K562 (cell line): ENCODE data around the gene SUPT7L. TPM values are rescaled to one million over a fixed set of nuclear protein-coding genes. Genes with fewer than 3 reads are reported as not detected.

Experiments
- ATF1 ChIP-seq, 2 experiments: fragments of 450-650 bp in 1 of 2; IDR thresholded peaks; 2 replicates each; pipeline ENCODE4 v1.6.1; 2016; ENCODE audit warnings: missing compliant biosample characterization in 1 of 2, missing genetic modification characterization in 1 of 2
- BHLHE40 ChIP-seq: IDR thresholded peaks from 2 replicates; pipeline ENCODE4 v1.6.1; 2011; ENCODE audit warnings: low read length, improper control_type of control experiment
- CEBPG ChIP-seq, 3 experiments: fragments of 200-800 bp in 1 of 3; sonication (Bioruptor generic) in 1 of 3; sonication (generic) in 1 of 3; formaldehyde crosslinking in 1 of 3; IDR thresholded peaks in 2 of 3; conservative IDR thresholded peaks in 1 of 3; 2 replicates each; pipeline versions ENCODE4 v1.6.1 to v1.8.0; 2016 to 2022; ENCODE audit warnings: missing compliant biosample characterization in 2 of 3, missing genetic modification characterization in 2 of 3, mild to moderate bottlenecking in 1 of 3, missing genetic modification reagents in 1 of 3
- CXXC5 ChIP-seq: fragments of 250-450 bp; sonication (Bioruptor Pico); IDR thresholded peaks from 2 replicates; pipeline ENCODE4 v1.8.0; 2022; ENCODE audit warnings: inconsistent platforms, mild to moderate bottlenecking, moderate library complexity
- FOXM1 ChIP-seq, 2 experiments: fragments of 450-650 bp in 1 of 2; sonication (generic) in 1 of 2; formaldehyde crosslinking in 1 of 2; IDR thresholded peaks; 2 replicates each; pipeline versions ENCODE4 v1.6.1 to v1.9.0; 2017 to 2022; ENCODE audit warnings: low read depth in 2 of 2, mild to moderate bottlenecking in 2 of 2, missing genetic modification reagents in 1 of 2, moderate library complexity in 1 of 2
- LCOR ChIP-seq: sonication (generic); formaldehyde crosslinking; IDR thresholded peaks from 2 replicates; pipeline ENCODE4 v1.8.0; 2022; ENCODE audit warnings: mild to moderate bottlenecking, missing genetic modification reagents
- NCOR1 ChIP-seq: fragments of 450-650 bp; IDR thresholded peaks from 2 replicates; pipeline ENCODE4 v1.6.1; 2016; ENCODE audit warnings: mild to moderate bottlenecking, moderate library complexity
- NONO ChIP-seq, 2 experiments: fragments of 200-400 bp in 1 of 2; fragments of 450-650 bp in 1 of 2; formaldehyde crosslinking in 1 of 2; IDR thresholded peaks; 2 replicates each; pipeline ENCODE4 v1.6.1; 2017; ENCODE audit warnings: low read depth in 2 of 2, mild to moderate bottlenecking in 2 of 2, moderate library complexity in 2 of 2, low read length in 1 of 2
- NUFIP1 ChIP-seq: fragments of 450-650 bp; IDR thresholded peaks from 2 replicates; pipeline ENCODE4 v1.6.1; 2018; ENCODE audit not compliant: partially characterized antibody
- PHF21A ChIP-seq: fragments of 450-650 bp; IDR thresholded peaks from 2 replicates; pipeline ENCODE4 v1.6.1; 2017; ENCODE audit warnings: low read depth, borderline replicate concordance
- TAF1 ChIP-seq: IDR thresholded peaks from 2 replicates; pipeline ENCODE4 v1.6.1; 2011; ENCODE audit warnings: mild to moderate bottlenecking, low read length, moderate library complexity; ENCODE audit not compliant: insufficient read depth, control insufficient read depth, severe bottlenecking; ENCODE audit errors: extremely low read depth
- TEAD1 ChIP-seq, 2 experiments: fragments of 450-650 bp in 1 of 2; sonication (generic) in 1 of 2; formaldehyde crosslinking; IDR thresholded peaks; 2 replicates each; pipeline versions ENCODE4 v1.4.0 to v1.8.0; 2020 to 2022; ENCODE audit warnings: mild to moderate bottlenecking in 2 of 2, missing genetic modification reagents in 1 of 2
- TRIM24 ChIP-seq, 2 experiments: fragments of 450-650 bp; IDR thresholded peaks; 2 replicates each; pipeline ENCODE4 v1.6.1; 2016
- ZKSCAN1 ChIP-seq: fragments of 150-350 bp; IDR thresholded peaks from 2 replicates; pipeline ENCODE4 v1.6.1; 2016; ENCODE audit warnings: low read depth, low read length
- ZNF347 ChIP-seq: fragments of 450-650 bp; formaldehyde crosslinking; IDR thresholded peaks from 2 replicates; pipeline ENCODE4 v1.4.0; 2020; ENCODE audit warnings: low read depth, mild to moderate bottlenecking, moderate library complexity
- ZNF592 ChIP-seq: fragments of 450-650 bp; IDR thresholded peaks from 2 replicates; pipeline ENCODE4 v1.6.1; 2017; ENCODE audit warnings: antibody characterized with exemption, mild to moderate bottlenecking
- ZSCAN29 ChIP-seq: fragments of 450-650 bp; IDR thresholded peaks from 2 replicates; pipeline ENCODE4 v1.6.1; 2017
- polyA plus RNA-seq, 8 experiments: library from polyadenylated mRNA; depleted of rRNA in 4 of 8; stranded (reverse) in 5 of 8; unstranded in 3 of 8; fragments of >200 nt; fragmentation: Nextera tagmentation in 2 of 8; fragmentation: Illumina TruSeq in 1 of 8; extraction: Ambion mirVana in 2 of 8; extraction: Trizol in 1 of 8; gene quantifications; 2 replicates each; pipeline versions ENCODE4 v1.2.1 to v1.2.3, GENCODE V29; 2011 to 2014; ENCODE audit warnings: inconsistent platforms in 1 of 8, missing spikeins in 1 of 8
- total RNA-seq, 7 experiments: library from RNA; depleted of rRNA in 6 of 7; stranded (reverse); fragments of >200 nt in 6 of 7; fragmentation: Illumina TruSeq in 2 of 7; extraction: Trizol in 2 of 7; gene quantifications; 2 replicates each; pipeline versions ENCODE4 v1.2.1 to v1.2.3, GENCODE V29; 2011 to 2021; ENCODE audit warnings: low replicate concordance in 1 of 7
- TF ChIP-seq, protein P1 (sequence below): fragments of 450-650 bp; conservative IDR thresholded peaks from 2 replicates; pipeline ENCODE4 v1.6.1; 2016; ENCODE audit warnings: missing genetic modification characterization, low read depth, mild to moderate bottlenecking, control low read depth, missing compliant biosample characterization
- TF ChIP-seq, protein P2 (sequence below): fragments of 250-450 bp; sonication (Bioruptor Pico); IDR thresholded peaks from 2 replicates; pipeline ENCODE4 v1.8.0; 2021; ENCODE audit warnings: mild to moderate bottlenecking, moderate library complexity

Gene SUPT7L
- total and polyA plus RNA-seq, 9 of the 15 experiments (the other 6 are each of a cell fraction or from before 2014, with no cell fraction given) = 22.0 to 72.8 (median 40.2) TPM

DNA sequence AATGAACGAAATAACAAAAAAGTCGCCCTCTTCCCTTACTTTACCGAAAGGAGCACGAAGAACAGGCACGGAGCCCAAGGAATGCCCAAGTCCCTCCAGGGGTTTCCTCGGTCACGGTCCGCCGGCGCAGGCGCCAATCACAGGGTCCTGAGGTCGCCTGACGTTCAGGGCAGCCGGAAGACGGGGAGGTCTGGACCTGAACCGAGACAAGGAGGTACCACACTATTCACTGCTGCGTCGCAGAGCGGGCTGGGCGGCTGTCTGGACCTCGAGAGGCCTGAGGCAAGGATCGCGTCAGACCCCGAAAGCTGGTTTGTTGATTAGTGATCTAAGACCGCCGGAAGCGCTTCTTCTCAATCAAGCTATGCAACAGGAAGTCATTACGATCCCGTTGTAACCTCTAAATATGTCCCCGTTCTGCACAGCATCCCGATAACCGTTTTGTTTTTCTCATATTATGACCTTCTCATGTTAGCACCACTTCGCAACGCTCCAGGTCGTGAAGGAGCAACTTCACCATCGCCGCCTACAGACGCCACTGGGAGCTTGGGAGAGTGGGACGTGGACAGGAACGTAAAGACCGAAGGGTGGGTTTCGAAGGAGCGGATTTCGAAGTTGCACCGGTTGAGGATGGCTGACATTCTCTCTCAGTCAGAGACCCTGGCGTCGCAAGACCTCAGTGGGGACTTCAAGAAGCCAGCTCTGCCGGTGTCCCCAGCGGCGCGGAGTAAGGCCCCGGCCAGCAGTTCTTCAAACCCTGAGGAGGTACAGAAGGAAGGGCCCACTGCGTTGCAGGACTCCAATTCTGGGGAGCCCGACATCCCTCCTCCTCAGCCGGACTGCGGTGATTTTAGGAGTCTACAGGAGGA lies at the start of gene SUPT7L, which contains the start of gene SLC4A1AP (continued):
- TF ChIP-seq ZNF592 (0 out of 2 replicates have a peak, but pooled peaks have one; percentile 42), BHLHE40 (peak; percentile 71), TRIM24 (IDR thresholded peaks at IDR 0.05) (peak; percentile 61 to 100; a peak in 3 of 4 replicates), ZKSCAN1 (peak; percentile 82), NCOR1 (peak; percentile 51; the same call in 1 of the 2 replicates), PHF21A (peak; percentile 64; the same call in 1 of the 2 replicates), ZSCAN29 (peak; percentile 77), ZNF347 (no peak), NONO (IDR thresholded peaks at IDR 0.05; ENCODE audit: low read depth in 2 of 2, low read length in 1 of 2) (peak in 1 of 2 experiments; percentile 77; a peak in 1 of 4 replicates), CXXC5 (CRISPR knock-in tag) (peak; percentile 75), ATF1 (CRISPR knock-in tag; IDR thresholded peaks at IDR 0.05) (no peak; the same call in 1 of the 2 replicates), ATF1 (tag; IDR thresholded peaks at IDR 0.05) (peak; percentile 96), NUFIP1 (no peak), LCOR (peak; percentile 77), FOXM1 (IDR thresholded peaks at IDR 0.05; ENCODE audit: low read depth) (peak; percentile 68), FOXM1 (CRISPR knock-in tag; IDR thresholded peaks at IDR 0.05; ENCODE audit: low read depth) (no peak), TAF1 (peak; percentile 94), CEBPG (CRISPR knock-in tag; IDR thresholded peaks at IDR 0.05) (peak; percentile 72), CEBPG (tag; conservative IDR thresholded peaks at IDR 0.05 in 1 of 2, IDR thresholded peaks at IDR 0.05 in 1 of 2) (peak in 1 of 2 experiments; percentile 91; a peak in 3 of 4 replicates), TEAD1 (CRISPR knock-in tag; IDR thresholded peaks at IDR 0.05) (peak; percentile 13 to 86; a peak in 2 of 4 replicates)
- TF ChIP-seq, protein P1, sequence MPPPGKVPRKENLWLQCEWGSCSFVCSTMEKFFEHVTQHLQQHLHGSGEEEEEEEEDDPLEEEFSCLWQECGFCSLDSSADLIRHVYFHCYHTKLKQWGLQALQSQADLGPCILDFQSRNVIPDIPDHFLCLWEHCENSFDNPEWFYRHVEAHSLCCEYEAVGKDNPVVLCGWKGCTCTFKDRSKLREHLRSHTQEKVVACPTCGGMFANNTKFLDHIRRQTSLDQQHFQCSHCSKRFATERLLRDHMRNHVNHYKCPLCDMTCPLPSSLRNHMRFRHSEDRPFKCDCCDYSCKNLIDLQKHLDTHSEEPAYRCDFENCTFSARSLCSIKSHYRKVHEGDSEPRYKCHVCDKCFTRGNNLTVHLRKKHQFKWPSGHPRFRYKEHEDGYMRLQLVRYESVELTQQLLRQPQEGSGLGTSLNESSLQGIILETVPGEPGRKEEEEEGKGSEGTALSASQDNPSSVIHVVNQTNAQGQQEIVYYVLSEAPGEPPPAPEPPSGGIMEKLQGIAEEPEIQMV (tag) = peak; percentile 87
- TF ChIP-seq, protein P2, sequence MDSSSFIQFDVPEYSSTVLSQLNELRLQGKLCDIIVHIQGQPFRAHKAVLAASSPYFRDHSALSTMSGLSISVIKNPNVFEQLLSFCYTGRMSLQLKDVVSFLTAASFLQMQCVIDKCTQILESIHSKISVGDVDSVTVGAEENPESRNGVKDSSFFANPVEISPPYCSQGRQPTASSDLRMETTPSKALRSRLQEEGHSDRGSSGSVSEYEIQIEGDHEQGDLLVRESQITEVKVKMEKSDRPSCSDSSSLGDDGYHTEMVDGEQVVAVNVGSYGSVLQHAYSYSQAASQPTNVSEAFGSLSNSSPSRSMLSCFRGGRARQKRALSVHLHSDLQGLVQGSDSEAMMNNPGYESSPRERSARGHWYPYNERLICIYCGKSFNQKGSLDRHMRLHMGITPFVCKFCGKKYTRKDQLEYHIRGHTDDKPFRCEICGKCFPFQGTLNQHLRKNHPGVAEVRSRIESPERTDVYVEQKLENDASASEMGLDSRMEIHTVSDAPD (CRISPR knock-in tag) = no peak
